Measurements from ENCODE around the gene GRK5. TPM values are rescaled to one million over a fixed set of nuclear protein-coding genes. Genes with fewer than 3 reads are reported as not detected.

GRK5 gene
- total and polyA plus RNA-seq, 9 of the 15 experiments (the other 6 are each of a cell fraction or from before 2014, with no cell fraction given): 0.46 to 0.83 (median 0.67) TPM; not detected in 2

DNA sequence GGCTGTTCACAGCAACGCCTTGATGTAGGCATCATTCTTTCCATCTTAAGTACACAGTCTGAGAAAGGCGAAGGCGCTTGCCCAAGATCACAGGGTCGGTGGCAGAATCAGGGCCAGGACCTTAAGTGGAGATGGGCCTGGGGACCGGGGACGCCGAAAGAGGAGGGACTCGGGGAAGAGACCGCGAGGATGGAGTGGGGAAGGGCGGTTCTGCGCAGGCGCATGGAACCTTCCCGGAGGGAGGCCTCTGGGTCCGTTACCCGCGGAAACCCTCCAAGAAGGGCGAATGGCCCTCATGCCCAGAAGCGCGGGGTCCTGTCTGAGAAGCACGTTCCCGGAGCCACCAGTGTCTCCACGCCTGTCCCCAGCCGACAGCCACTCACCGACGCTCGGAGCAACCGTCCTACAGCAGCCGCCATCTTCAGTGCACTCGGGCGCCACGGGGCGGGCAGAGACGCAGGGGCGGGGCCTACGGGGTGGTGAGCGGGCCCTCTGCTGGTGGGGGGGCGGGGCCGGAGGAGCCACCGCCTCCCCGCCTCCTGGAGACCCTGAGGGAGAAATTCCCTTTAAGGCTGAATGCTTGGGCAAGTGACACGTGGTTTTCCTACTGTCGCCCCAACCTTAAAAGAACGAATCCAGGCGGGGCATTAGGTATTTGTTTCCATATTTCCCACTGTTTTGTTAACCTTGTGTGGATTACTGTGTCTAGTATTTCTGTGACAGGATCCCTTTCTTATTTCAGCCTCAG is 28.8 kb upstream of the GRK5 start, which contains the start of gene PRDX3 (continued):
- TF ChIP-seq, protein P1, sequence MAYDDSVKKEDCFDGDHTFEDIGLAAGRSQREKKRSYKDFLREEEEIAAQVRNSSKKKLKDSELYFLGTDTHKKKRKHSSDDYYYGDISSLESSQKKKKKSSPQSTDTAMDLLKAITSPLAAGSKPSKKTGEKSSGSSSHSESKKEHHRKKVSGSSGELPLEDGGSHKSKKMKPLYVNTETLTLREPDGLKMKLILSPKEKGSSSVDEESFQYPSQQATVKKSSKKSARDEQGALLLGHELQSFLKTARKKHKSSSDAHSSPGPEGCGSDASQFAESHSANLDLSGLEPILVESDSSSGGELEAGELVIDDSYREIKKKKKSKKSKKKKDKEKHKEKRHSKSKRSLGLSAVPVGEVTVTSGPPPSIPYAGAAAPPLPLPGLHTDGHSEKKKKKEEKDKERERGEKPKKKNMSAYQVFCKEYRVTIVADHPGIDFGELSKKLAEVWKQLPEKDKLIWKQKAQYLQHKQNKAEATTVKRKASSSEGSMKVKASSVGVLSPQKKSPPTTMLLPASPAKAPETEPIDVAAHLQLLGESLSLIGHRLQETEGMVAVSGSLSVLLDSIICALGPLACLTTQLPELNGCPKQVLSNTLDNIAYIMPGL (CRISPR knock-in tag; IDR thresholded peaks at IDR 0.05): no peak
- TF ChIP-seq MAZ (CRISPR knock-in tag; conservative IDR thresholded peaks at IDR 0.05 in 1 of 2, IDR thresholded peaks at IDR 0.05 in 1 of 2) (peak; percentile 69 to 83), ZNF830 (CRISPR knock-in tag; IDR thresholded peaks at IDR 0.05) (no peak), TAF9B (IDR thresholded peaks at IDR 0.05; ENCODE audit: partially characterized antibody) (peak; percentile 87), POLR2A (conservative IDR thresholded peaks at IDR 0.05) (peak; percentile 96), HDAC2 (IDR thresholded peaks at IDR 0.05) (no peak), IRF9 (tag; IDR thresholded peaks at IDR 0.05) (no peak), ZKSCAN8 (CRISPR knock-in tag; IDR thresholded peaks at IDR 0.05) (no peak), ZBED1 (IDR thresholded peaks at IDR 0.05) (0 out of 2 replicates have a peak, but pooled peaks have one; percentile 42), NR2F6 (CRISPR knock-in tag; IDR thresholded peaks at IDR 0.05) (no peak), CTBP1 (IDR thresholded peaks at IDR 0.05; ENCODE audit: borderline replicate concordance) (peak; percentile 43; the same call in 1 of the 2 replicates), NFRKB (IDR thresholded peaks at IDR 0.05; ENCODE audit: low read depth) (peak; percentile 70; the same call in 1 of the 2 replicates), YY1 (IDR thresholded peaks at IDR 0.05; ENCODE audit: borderline replicate concordance in 1 of 3, control insufficient read depth in 1 of 3, extremely low read depth in 1 of 3, insufficient read depth in 3 of 3, insufficient read length in 1 of 3, insufficient replicate concordance in 2 of 3, low read depth in 1 of 3, low read length in 2 of 3) (peak; percentile 71 to 97 (median 95)), CC2D1A (IDR thresholded peaks at IDR 0.05) (no peak; the same call in 1 of the 2 replicates), FOXK2 (conservative IDR thresholded peaks at IDR 0.05 in 1 of 2, IDR thresholded peaks at IDR 0.05 in 1 of 2; ENCODE audit: low read depth in 2 of 2) (no peak), GABPB1 (CRISPR knock-in tag; IDR thresholded peaks at IDR 0.05) (peak; percentile 62; the same call in 1 of the 2 replicates), ZEB2 (IDR thresholded peaks at IDR 0.05) (0 out of 2 replicates have a peak, but pooled peaks have one; percentile 30), RFX1 (IDR thresholded peaks at IDR 0.05) (0 out of 2 replicates have a peak, but pooled peaks have one; percentile 14), RCOR1 (IDR thresholded peaks at IDR 0.05; ENCODE audit: borderline replicate concordance in 1 of 2, low read depth in 2 of 2, low read length in 2 of 2) (no peak), TRIM24 (IDR thresholded peaks at IDR 0.05) (peak in 1 of 2 experiments; percentile 55; a peak in 2 of 4 replicates), ADNP (tag; IDR thresholded peaks at IDR 0.05) (no peak), TSC22D4 (tag; IDR thresholded peaks at IDR 0.05) (no peak)
- TF ChIP-seq, protein P2, sequence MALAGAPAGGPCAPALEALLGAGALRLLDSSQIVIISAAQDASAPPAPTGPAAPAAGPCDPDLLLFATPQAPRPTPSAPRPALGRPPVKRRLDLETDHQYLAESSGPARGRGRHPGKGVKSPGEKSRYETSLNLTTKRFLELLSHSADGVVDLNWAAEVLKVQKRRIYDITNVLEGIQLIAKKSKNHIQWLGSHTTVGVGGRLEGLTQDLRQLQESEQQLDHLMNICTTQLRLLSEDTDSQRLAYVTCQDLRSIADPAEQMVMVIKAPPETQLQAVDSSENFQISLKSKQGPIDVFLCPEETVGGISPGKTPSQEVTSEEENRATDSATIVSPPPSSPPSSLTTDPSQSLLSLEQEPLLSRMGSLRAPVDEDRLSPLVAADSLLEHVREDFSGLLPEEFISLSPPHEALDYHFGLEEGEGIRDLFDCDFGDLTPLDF (CRISPR knock-in tag; IDR thresholded peaks at IDR 0.05): no peak; the same call in 1 of the 2 replicates
- TF ChIP-seq, protein P3, sequence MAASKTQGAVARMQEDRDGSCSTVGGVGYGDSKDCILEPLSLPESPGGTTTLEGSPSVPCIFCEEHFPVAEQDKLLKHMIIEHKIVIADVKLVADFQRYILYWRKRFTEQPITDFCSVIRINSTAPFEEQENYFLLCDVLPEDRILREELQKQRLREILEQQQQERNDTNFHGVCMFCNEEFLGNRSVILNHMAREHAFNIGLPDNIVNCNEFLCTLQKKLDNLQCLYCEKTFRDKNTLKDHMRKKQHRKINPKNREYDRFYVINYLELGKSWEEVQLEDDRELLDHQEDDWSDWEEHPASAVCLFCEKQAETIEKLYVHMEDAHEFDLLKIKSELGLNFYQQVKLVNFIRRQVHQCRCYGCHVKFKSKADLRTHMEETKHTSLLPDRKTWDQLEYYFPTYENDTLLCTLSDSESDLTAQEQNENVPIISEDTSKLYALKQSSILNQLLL (CRISPR knock-in tag; IDR thresholded peaks at IDR 0.05; ENCODE audit: borderline replicate concordance): no peak

Data from K562 (cell line).